ENCODE measurements around the gene TSHR.

The TSHR gene

DNA sequence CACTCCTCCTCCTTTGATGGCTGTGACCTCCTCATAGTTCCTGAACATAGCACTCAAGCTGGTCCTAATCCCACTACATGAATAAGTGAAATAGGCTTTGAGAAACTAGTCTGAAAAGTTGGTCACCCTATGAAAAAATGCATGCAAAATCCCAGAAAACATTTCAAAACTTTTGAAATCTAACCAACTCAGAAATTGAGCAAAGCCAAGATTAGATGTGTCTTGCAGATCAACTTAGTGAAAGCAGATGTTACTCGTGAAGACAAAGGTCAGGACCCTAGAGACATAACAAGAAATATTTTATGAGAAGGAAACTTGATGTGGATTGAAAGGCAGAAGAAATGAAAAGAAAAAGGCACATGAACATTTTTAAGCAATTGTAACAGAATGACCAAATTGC lies 63.3 kb downstream of the TSHR start:
- TF ChIP-seq TAF1 (IDR thresholded peaks at IDR 0.05; ENCODE audit: borderline replicate concordance, insufficient read depth, low read length) (no peak), FOXP2 (optimal IDR thresholded peaks at IDR 0.05; ENCODE audit: borderline replicate concordance, extremely low read depth, extremely low read length, insufficient read depth) (no peak), POLR2AphosphoS5 (IDR thresholded peaks at IDR 0.05; ENCODE audit: low read depth, low read length) (no peak), SIN3A (IDR thresholded peaks at IDR 0.05; ENCODE audit: borderline replicate concordance, insufficient read depth, low read length) (no peak)
- TF ChIP-seq, protein P1, sequence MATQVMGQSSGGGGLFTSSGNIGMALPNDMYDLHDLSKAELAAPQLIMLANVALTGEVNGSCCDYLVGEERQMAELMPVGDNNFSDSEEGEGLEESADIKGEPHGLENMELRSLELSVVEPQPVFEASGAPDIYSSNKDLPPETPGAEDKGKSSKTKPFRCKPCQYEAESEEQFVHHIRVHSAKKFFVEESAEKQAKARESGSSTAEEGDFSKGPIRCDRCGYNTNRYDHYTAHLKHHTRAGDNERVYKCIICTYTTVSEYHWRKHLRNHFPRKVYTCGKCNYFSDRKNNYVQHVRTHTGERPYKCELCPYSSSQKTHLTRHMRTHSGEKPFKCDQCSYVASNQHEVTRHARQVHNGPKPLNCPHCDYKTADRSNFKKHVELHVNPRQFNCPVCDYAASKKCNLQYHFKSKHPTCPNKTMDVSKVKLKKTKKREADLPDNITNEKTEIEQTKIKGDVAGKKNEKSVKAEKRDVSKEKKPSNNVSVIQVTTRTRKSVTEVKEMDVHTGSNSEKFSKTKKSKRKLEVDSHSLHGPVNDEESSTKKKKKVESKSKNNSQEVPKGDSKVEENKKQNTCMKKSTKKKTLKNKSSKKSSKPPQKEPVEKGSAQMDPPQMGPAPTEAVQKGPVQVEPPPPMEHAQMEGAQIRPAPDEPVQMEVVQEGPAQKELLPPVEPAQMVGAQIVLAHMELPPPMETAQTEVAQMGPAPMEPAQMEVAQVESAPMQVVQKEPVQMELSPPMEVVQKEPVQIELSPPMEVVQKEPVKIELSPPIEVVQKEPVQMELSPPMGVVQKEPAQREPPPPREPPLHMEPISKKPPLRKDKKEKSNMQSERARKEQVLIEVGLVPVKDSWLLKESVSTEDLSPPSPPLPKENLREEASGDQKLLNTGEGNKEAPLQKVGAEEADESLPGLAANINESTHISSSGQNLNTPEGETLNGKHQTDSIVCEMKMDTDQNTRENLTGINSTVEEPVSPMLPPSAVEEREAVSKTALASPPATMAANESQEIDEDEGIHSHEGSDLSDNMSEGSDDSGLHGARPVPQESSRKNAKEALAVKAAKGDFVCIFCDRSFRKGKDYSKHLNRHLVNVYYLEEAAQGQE (IDR thresholded peaks at IDR 0.05; ENCODE audit: insufficient read depth in 1 of 2, low read depth in 2 of 2, low read length in 2 of 2) = no peak

- TF ChIP-seq, protein P1 (IDR thresholded peaks at IDR 0.05; ENCODE audit: insufficient read depth in 1 of 2, low read depth in 2 of 2, low read length in 2 of 2) = no peak
- TF ChIP-seq FOXP2 (optimal IDR thresholded peaks at IDR 0.05; ENCODE audit: borderline replicate concordance, extremely low read depth, extremely low read length, insufficient read depth) (no peak), TAF1 (IDR thresholded peaks at IDR 0.05; ENCODE audit: borderline replicate concordance, insufficient read depth, low read length) (no peak), POLR2AphosphoS5 (IDR thresholded peaks at IDR 0.05; ENCODE audit: low read depth, low read length) (no peak), SIN3A (IDR thresholded peaks at IDR 0.05; ENCODE audit: borderline replicate concordance, insufficient read depth, low read length) (no peak)
Observed at GRCh38 chr14:81023095-81023710, 67.8 kb downstream of the TSHR start.

- TF ChIP-seq TAF1 (IDR thresholded peaks at IDR 0.05; ENCODE audit: borderline replicate concordance, insufficient read depth, low read length) = no peak
- no peak for TF ChIP-seq POLR2AphosphoS5 (IDR thresholded peaks at IDR 0.05; ENCODE audit: low read depth, low read length)
- TF ChIP-seq FOXP2 (optimal IDR thresholded peaks at IDR 0.05; ENCODE audit: borderline replicate concordance, extremely low read depth, extremely low read length, insufficient read depth) = no peak
- no peak for TF ChIP-seq SIN3A (IDR thresholded peaks at IDR 0.05; ENCODE audit: borderline replicate concordance, insufficient read depth, low read length)
Observed at GRCh38 chr14:81028461-81028860, 73.0 kb downstream of the TSHR start.

GRCh38 chr14:81031488-81031887 lies 76.1 kb downstream of the TSHR start:
- TF ChIP-seq SIN3A (IDR thresholded peaks at IDR 0.05; ENCODE audit: borderline replicate concordance, insufficient read depth, low read length) (no peak), FOXP2 (optimal IDR thresholded peaks at IDR 0.05; ENCODE audit: borderline replicate concordance, extremely low read depth, extremely low read length, insufficient read depth) (no peak), POLR2AphosphoS5 (IDR thresholded peaks at IDR 0.05; ENCODE audit: low read depth, low read length) (no peak), TAF1 (IDR thresholded peaks at IDR 0.05; ENCODE audit: borderline replicate concordance, insufficient read depth, low read length) (no peak)

GRCh38 chr14:81033698-81034240 lies 78.3 kb downstream of the TSHR start:
- TF ChIP-seq, protein P1 (IDR thresholded peaks at IDR 0.05; ENCODE audit: insufficient read depth in 1 of 2, low read depth in 2 of 2, low read length in 2 of 2) = no peak
- TF ChIP-seq TAF1 (IDR thresholded peaks at IDR 0.05; ENCODE audit: borderline replicate concordance, insufficient read depth, low read length) (no peak), POLR2AphosphoS5 (IDR thresholded peaks at IDR 0.05; ENCODE audit: low read depth, low read length) (no peak), SIN3A (IDR thresholded peaks at IDR 0.05; ENCODE audit: borderline replicate concordance, insufficient read depth, low read length) (no peak), FOXP2 (optimal IDR thresholded peaks at IDR 0.05; ENCODE audit: borderline replicate concordance, extremely low read depth, extremely low read length, insufficient read depth) (no peak)

DNA sequence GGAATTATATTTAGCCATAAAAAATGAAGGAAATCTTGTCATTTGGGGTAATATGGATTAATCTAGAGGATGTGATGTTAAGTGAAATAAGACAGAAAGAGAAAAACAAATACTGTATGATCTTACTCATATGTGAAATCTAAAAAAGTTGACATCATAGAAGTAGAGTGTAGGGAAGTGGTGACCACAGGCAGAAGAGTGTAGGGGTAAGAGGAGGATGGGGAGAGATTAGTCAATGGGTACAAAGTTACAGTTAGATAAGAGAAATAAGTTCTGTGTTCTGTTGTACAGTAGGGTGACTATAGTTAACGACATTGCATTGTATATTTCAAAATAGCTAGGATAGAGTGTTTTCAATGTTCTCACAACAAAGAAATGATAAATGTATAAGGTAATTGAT lies 87.0 kb downstream of the TSHR start:
- TF ChIP-seq FOXP2 (optimal IDR thresholded peaks at IDR 0.05; ENCODE audit: borderline replicate concordance, extremely low read depth, extremely low read length, insufficient read depth) (no peak), POLR2AphosphoS5 (IDR thresholded peaks at IDR 0.05; ENCODE audit: low read depth, low read length) (no peak)
- TF ChIP-seq, protein P1 (IDR thresholded peaks at IDR 0.05; ENCODE audit: insufficient read depth in 1 of 2, low read depth in 2 of 2, low read length in 2 of 2) = no peak
